SK-N-SH (cell line): ENCODE measurements around the gene CAMK2N1. TPM values are rescaled to one million over a fixed set of nuclear protein-coding genes. Genes with fewer than 3 reads are reported as not detected.

Experiments
- CTCF ChIA-PET: fragments of 300-600, 350-600 bp; formaldehyde crosslinking; extraction: SDS; loops from one replicate; lab custom pipeline; 2021; lab: Yijun Ruan, JAX
- POLR2A ChIA-PET: fragments of 350-600 bp; sonication (Branson Sonifier 250); formaldehyde crosslinking; extraction: SDS; loops from one replicate; lab custom pipeline; 2020; ENCODE audit warnings: antibody characterized with exemption, inconsistent platforms; lab: Yijun Ruan, JAX
- DNase-seq: peaks from one replicate; pipeline ENCODE4 v3.0.0; 2012
- H2AFZ ChIP-seq: fragments of 200-600 bp; sonication (generic); 2 replicates; pipeline ENCODE4 v1.8.1; 2016; ENCODE audit warnings: antibody characterized with exemption, mild to moderate bottlenecking, low read depth
- H3F3A ChIP-seq: fragments of 200-600 bp; sonication (generic); replicated peaks from 2 replicates; pipeline ENCODE3; 2016; ENCODE audit warnings: antibody characterized with exemption, mild to moderate bottlenecking; ENCODE audit not compliant: insufficient read depth
- H3K27ac ChIP-seq, 2 experiments: fragments of 200-500 bp in 1 of 2; fragments of 200-600 bp in 1 of 2; sonication (Bioruptor generic) in 1 of 2; sonication (generic), shearing (Covaris generic) in 1 of 2; 2 replicates each; pipeline versions ENCODE4 v1.5.1 to v1.6.1; 2014 to 2016; ENCODE audit warnings: low read depth in 2 of 2, inconsistent platforms in 1 of 2, low read length in 1 of 2, mild to moderate bottlenecking in 1 of 2, mixed read lengths in 1 of 2
- H3K27me3 ChIP-seq: fragments of 200-600 bp; sonication (generic), shearing (Covaris generic); 2 replicates; pipeline ENCODE4 v1.6.1; 2016; ENCODE audit warnings: mixed run types; ENCODE audit not compliant: insufficient read depth
- H3K36me3 ChIP-seq, 2 experiments: fragments of 200-500 bp in 1 of 2; fragments of 200-600 bp in 1 of 2; sonication (Bioruptor generic) in 1 of 2; sonication (generic) in 1 of 2; replicated peaks in 1 of 2; 2 replicates each; pipeline versions ENCODE3 to v1.5.1; 2014 to 2016; ENCODE audit warnings: low read length in 1 of 2, mild to moderate bottlenecking in 1 of 2; ENCODE audit not compliant: insufficient read depth in 2 of 2, control insufficient read depth in 1 of 2
- H3K4me1 ChIP-seq, 2 experiments: fragments of 200-500 bp in 1 of 2; fragments of 200-600 bp in 1 of 2; sonication (Bioruptor generic) in 1 of 2; sonication (generic), shearing (Covaris generic) in 1 of 2; 2 replicates each; pipeline versions ENCODE4 v1.5.1 to v1.6.1; 2014 to 2016; ENCODE audit warnings: low read depth in 1 of 2, low read length in 1 of 2, mixed run types in 1 of 2; ENCODE audit not compliant: insufficient read depth in 2 of 2, control insufficient read depth in 1 of 2
- H3K4me2 ChIP-seq: fragments of 200-600 bp; sonication (generic), shearing (Covaris generic); 2 replicates; pipeline ENCODE4 v1.6.1; 2017; ENCODE audit warnings: mixed run types
- H3K4me3 ChIP-seq, 2 experiments: fragments of 200-500 bp in 1 of 2; fragments of 200-600 bp in 1 of 2; sonication (Bioruptor generic) in 1 of 2; sonication (generic), shearing (Covaris generic) in 1 of 2; 2 replicates each; pipeline versions ENCODE4 v1.5.1 to v1.8.1; 2014 to 2016; ENCODE audit warnings: low read depth in 2 of 2, inconsistent platforms in 1 of 2, low read length in 1 of 2, mild to moderate bottlenecking in 1 of 2, mixed read lengths in 1 of 2, moderate library complexity in 1 of 2
- H3K79me2 ChIP-seq: fragments of 200-600 bp; sonication (generic); 2 replicates; pipeline ENCODE4 v1.8.1; 2017; ENCODE audit warnings: mild to moderate bottlenecking; ENCODE audit not compliant: insufficient read depth
- H3K9ac ChIP-seq: fragments of 200-600 bp; sonication (generic); 2 replicates; pipeline ENCODE4 v1.6.1; 2017; ENCODE audit warnings: mixed run types
- H3K9me2 ChIP-seq: fragments of 200-600 bp; sonication (generic); 2 replicates; pipeline ENCODE4 v1.6.1; 2017; ENCODE audit warnings: mixed run types
- H3K9me3 ChIP-seq: fragments of 200-600 bp; sonication (generic); 2 replicates; pipeline ENCODE4 v1.6.1; 2017; ENCODE audit warnings: mixed run types, mild to moderate bottlenecking, moderate library complexity
- H4K20me1 ChIP-seq: fragments of 200-600 bp; sonication (generic); 2 replicates; pipeline ENCODE4 v1.6.1; 2017; ENCODE audit warnings: mild to moderate bottlenecking, mixed run types; ENCODE audit not compliant: insufficient read depth
- CHD2 ChIP-seq: fragments of 150-350 bp; IDR thresholded peaks from 2 replicates; pipeline ENCODE4 v1.6.1; 2018; ENCODE audit warnings: low read length; ENCODE audit not compliant: partially characterized antibody
- ELF1 ChIP-seq: IDR thresholded peaks from 2 replicates; pipeline ENCODE4 v1.4.0; 2012
- EZH2phosphoT487 ChIP-seq: fragments of 200-600 bp; sonication (generic); IDR thresholded peaks from 2 replicates; pipeline ENCODE4 v1.6.1; 2017; ENCODE audit warnings: low read depth, mixed run types, mild to moderate bottlenecking, antibody characterized with exemption, moderate library complexity, borderline replicate concordance
- FOSL2 ChIP-seq: IDR thresholded peaks from 2 replicates; pipeline ENCODE4 v1.4.0; 2012; ENCODE audit warnings: low read depth, mild to moderate bottlenecking, moderate library complexity, borderline replicate concordance
- FOXJ3 ChIP-seq: sonication (generic); formaldehyde crosslinking; IDR thresholded peaks from 2 replicates; pipeline ENCODE4 v1.5.1; 2020; ENCODE audit warnings: mild to moderate bottlenecking, missing genetic modification reagents
- FOXM1 ChIP-seq: IDR thresholded peaks from 2 replicates; pipeline ENCODE4 v1.4.0; 2012; ENCODE audit warnings: low read depth, mild to moderate bottlenecking
- GATA2 ChIP-seq: sonication (generic); formaldehyde crosslinking; IDR thresholded peaks from 2 replicates; pipeline ENCODE4 v1.5.0; 2020; ENCODE audit warnings: mild to moderate bottlenecking, missing genetic modification reagents
- JUND ChIP-seq: IDR thresholded peaks from 2 replicates; pipeline ENCODE4 v1.4.0; 2012
- NFIC ChIP-seq: IDR thresholded peaks from 2 replicates; pipeline ENCODE4 v1.4.0; 2012; ENCODE audit warnings: borderline replicate concordance
- RAD21 ChIP-seq: IDR thresholded peaks from 2 replicates; pipeline ENCODE4 v1.6.1; 2012; ENCODE audit warnings: mild to moderate bottlenecking, low read length
- RFX5 ChIP-seq: IDR thresholded peaks from 2 replicates; pipeline ENCODE4 v1.6.1; 2012; ENCODE audit warnings: mild to moderate bottlenecking, improper control_type of control experiment, low read length
- SIN3A ChIP-seq: IDR thresholded peaks from 2 replicates; pipeline ENCODE4 v1.6.1; 2012; ENCODE audit warnings: low read depth, mild to moderate bottlenecking, low read length, moderate library complexity, borderline replicate concordance
- SMC3 ChIP-seq: IDR thresholded peaks from 2 replicates; pipeline ENCODE4 v1.6.1; 2012; ENCODE audit warnings: low read depth, low read length, improper control_type of control experiment
- TCF12 ChIP-seq: IDR thresholded peaks from 2 replicates; pipeline ENCODE4 v1.4.0; 2012
- WGBS: methylation state at CpG from one replicate; pipeline ENCODE4 v1.1.6; 2017; ENCODE audit warnings: low lambda C conversion rate; 5-methylcytosine and 5-hydroxymethylcytosine counted together
- polyA plus RNA-seq, 3 experiments: library from polyadenylated mRNA; depleted of rRNA; stranded (reverse); fragments of >200 nt; gene quantifications; 2 replicates each; pipeline ENCODE4 v1.2.3, GENCODE V29; 2012
- TF ChIP-seq, protein P1 (sequence below): IDR thresholded peaks from 2 replicates; pipeline ENCODE4 v1.4.0; 2012; ENCODE audit warnings: low read depth
- TF ChIP-seq, protein P2 (sequence below): IDR thresholded peaks from 2 replicates; pipeline ENCODE4; 2012
- TF ChIP-seq, protein P3 (sequence below): IDR thresholded peaks from 2 replicates; pipeline ENCODE4 v1.6.1; 2012; ENCODE audit warnings: mild to moderate bottlenecking, low read depth, low read length, moderate library complexity
- TF ChIP-seq, protein P4 (sequence below): IDR thresholded peaks from 2 replicates; pipeline ENCODE4 v1.4.0; 2012; ENCODE audit warnings: low read depth, borderline replicate concordance
- TF ChIP-seq, protein P5 (sequence below): fragments of 150-350 bp; IDR thresholded peaks from 2 replicates; pipeline ENCODE4 v1.6.1; 2017; ENCODE audit warnings: antibody characterized with exemption, low read length, low read depth, borderline replicate concordance
- TF ChIP-seq, protein P6 (sequence below): fragments of 200-600 bp; sonication (generic); IDR thresholded peaks from 2 replicates; pipeline ENCODE4 v1.6.1; 2017; ENCODE audit warnings: antibody characterized with exemption, mild to moderate bottlenecking, moderate library complexity

CAMK2N1 gene
- polyA plus RNA-seq, 1 of the 3 experiments (the other 2 are of a cell fraction), result 5.3 TPM

DNA sequence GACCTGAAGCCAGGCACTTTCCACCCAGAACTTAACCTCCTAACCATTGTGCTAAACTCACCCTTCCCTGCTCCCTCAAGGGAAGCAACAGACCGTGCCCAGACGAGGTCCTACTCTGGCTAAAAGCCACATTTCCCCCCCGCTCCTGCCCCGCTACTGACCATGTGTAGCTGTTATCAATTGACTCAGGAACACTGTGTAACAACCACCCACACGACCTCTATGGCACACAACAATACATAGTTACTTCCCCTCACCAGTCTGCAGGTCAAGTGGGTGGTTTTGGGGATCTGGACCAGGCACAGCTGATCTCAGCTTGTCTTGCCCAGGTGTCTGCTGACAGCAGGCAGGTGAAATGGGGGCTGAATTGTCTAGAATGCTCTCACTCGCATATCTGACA is 40.1 kb downstream of the CAMK2N1 start:
- H3K27me3 ChIP-seq, result no peaks in the 10 kb centered on the region
- H3K9me3 ChIP-seq, result no peaks in the 10 kb centered on the region
- no peaks in the 10 kb centered on the region for H3F3A ChIP-seq
- TF ChIP-seq, protein P1, sequence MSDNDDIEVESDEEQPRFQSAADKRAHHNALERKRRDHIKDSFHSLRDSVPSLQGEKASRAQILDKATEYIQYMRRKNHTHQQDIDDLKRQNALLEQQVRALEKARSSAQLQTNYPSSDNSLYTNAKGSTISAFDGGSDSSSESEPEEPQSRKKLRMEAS, result no peak
- TF ChIP-seq JUND (no peak), FOXJ3 (no peak), SMC3 (no peak), FOSL2 (no peak), ELF1 (no peak), FOXM1 (no peak), GATA2 (no peak), RFX5 (no peak), CHD2 (no peak), TCF12 (no peak), SIN3A (no peak), RAD21 (no peak), NFIC (no peak), EZH2phosphoT487 (no peak)
- TF ChIP-seq, protein P2, sequence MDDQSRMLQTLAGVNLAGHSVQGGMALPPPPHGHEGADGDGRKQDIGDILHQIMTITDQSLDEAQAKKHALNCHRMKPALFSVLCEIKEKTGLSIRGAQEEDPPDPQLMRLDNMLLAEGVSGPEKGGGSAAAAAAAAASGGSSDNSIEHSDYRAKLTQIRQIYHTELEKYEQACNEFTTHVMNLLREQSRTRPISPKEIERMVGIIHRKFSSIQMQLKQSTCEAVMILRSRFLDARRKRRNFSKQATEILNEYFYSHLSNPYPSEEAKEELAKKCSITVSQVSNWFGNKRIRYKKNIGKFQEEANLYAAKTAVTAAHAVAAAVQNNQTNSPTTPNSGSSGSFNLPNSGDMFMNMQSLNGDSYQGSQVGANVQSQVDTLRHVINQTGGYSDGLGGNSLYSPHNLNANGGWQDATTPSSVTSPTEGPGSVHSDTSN, result no peak
- TF ChIP-seq, protein P3, sequence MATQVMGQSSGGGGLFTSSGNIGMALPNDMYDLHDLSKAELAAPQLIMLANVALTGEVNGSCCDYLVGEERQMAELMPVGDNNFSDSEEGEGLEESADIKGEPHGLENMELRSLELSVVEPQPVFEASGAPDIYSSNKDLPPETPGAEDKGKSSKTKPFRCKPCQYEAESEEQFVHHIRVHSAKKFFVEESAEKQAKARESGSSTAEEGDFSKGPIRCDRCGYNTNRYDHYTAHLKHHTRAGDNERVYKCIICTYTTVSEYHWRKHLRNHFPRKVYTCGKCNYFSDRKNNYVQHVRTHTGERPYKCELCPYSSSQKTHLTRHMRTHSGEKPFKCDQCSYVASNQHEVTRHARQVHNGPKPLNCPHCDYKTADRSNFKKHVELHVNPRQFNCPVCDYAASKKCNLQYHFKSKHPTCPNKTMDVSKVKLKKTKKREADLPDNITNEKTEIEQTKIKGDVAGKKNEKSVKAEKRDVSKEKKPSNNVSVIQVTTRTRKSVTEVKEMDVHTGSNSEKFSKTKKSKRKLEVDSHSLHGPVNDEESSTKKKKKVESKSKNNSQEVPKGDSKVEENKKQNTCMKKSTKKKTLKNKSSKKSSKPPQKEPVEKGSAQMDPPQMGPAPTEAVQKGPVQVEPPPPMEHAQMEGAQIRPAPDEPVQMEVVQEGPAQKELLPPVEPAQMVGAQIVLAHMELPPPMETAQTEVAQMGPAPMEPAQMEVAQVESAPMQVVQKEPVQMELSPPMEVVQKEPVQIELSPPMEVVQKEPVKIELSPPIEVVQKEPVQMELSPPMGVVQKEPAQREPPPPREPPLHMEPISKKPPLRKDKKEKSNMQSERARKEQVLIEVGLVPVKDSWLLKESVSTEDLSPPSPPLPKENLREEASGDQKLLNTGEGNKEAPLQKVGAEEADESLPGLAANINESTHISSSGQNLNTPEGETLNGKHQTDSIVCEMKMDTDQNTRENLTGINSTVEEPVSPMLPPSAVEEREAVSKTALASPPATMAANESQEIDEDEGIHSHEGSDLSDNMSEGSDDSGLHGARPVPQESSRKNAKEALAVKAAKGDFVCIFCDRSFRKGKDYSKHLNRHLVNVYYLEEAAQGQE, result no peak
- TF ChIP-seq, protein P4, sequence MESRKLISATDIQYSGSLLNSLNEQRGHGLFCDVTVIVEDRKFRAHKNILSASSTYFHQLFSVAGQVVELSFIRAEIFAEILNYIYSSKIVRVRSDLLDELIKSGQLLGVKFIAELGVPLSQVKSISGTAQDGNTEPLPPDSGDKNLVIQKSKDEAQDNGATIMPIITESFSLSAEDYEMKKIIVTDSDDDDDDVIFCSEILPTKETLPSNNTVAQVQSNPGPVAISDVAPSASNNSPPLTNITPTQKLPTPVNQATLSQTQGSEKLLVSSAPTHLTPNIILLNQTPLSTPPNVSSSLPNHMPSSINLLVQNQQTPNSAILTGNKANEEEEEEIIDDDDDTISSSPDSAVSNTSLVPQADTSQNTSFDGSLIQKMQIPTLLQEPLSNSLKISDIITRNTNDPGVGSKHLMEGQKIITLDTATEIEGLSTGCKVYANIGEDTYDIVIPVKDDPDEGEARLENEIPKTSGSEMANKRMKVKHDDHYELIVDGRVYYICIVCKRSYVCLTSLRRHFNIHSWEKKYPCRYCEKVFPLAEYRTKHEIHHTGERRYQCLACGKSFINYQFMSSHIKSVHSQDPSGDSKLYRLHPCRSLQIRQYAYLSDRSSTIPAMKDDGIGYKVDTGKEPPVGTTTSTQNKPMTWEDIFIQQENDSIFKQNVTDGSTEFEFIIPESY, result no peak
- TF ChIP-seq, protein P5, sequence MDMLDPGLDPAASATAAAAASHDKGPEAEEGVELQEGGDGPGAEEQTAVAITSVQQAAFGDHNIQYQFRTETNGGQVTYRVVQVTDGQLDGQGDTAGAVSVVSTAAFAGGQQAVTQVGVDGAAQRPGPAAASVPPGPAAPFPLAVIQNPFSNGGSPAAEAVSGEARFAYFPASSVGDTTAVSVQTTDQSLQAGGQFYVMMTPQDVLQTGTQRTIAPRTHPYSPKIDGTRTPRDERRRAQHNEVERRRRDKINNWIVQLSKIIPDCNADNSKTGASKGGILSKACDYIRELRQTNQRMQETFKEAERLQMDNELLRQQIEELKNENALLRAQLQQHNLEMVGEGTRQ, result no peak
- TF ChIP-seq, protein P6, sequence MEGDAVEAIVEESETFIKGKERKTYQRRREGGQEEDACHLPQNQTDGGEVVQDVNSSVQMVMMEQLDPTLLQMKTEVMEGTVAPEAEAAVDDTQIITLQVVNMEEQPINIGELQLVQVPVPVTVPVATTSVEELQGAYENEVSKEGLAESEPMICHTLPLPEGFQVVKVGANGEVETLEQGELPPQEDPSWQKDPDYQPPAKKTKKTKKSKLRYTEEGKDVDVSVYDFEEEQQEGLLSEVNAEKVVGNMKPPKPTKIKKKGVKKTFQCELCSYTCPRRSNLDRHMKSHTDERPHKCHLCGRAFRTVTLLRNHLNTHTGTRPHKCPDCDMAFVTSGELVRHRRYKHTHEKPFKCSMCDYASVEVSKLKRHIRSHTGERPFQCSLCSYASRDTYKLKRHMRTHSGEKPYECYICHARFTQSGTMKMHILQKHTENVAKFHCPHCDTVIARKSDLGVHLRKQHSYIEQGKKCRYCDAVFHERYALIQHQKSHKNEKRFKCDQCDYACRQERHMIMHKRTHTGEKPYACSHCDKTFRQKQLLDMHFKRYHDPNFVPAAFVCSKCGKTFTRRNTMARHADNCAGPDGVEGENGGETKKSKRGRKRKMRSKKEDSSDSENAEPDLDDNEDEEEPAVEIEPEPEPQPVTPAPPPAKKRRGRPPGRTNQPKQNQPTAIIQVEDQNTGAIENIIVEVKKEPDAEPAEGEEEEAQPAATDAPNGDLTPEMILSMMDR, result no peak
- no peak overlapping the region for H3K9ac ChIP-seq
- ChIA-PET POLR2A (no interaction called here), CTCF (interaction anchor here (1.0 to 3.0 kb wide), 5 partner anchors 15 to 471 kb away, joined by 3 to 16 read pairs (median 4); no protein-coding TSS in a partner anchor)
- H3K36me3 ChIP-seq, result no peaks in the 10 kb centered on the region
- H3K4me2 ChIP-seq, result no peak overlapping the region
- H3K4me3 ChIP-seq, result no peak overlapping the region
- H3K79me2 ChIP-seq, result no peaks in the 10 kb centered on the region
- no peak overlapping the region for H2AFZ ChIP-seq
- no peaks in the 10 kb centered on the region for H4K20me1 ChIP-seq
- no peak overlapping the region for H3K27ac ChIP-seq
- H3K9me2 ChIP-seq, result no peaks in the 10 kb centered on the region
- H3K4me1 ChIP-seq, result peaks cover 0 to 8% of the 10 kb centered on the region in 2 experiments; a peak in 1 of 4 replicates
- DNase-seq, result no peak
- 70% methylated on average over 6 of the region's 6 CpGs for WGBS
